ENCODE data around the gene ST3GAL2. TPM values are rescaled to one million over a fixed set of nuclear protein-coding genes. Genes with fewer than 3 reads are reported as not detected.
A peak's percentile ranks its signal among the peaks of the same experiment; 100 is the strongest.

Gene ST3GAL2
- total and polyA plus RNA-seq, 9 of the 15 experiments (the other 6 are each of a cell fraction or from before 2014, with no cell fraction given) = 1.5 to 108 (median 34.3) TPM

DNA sequence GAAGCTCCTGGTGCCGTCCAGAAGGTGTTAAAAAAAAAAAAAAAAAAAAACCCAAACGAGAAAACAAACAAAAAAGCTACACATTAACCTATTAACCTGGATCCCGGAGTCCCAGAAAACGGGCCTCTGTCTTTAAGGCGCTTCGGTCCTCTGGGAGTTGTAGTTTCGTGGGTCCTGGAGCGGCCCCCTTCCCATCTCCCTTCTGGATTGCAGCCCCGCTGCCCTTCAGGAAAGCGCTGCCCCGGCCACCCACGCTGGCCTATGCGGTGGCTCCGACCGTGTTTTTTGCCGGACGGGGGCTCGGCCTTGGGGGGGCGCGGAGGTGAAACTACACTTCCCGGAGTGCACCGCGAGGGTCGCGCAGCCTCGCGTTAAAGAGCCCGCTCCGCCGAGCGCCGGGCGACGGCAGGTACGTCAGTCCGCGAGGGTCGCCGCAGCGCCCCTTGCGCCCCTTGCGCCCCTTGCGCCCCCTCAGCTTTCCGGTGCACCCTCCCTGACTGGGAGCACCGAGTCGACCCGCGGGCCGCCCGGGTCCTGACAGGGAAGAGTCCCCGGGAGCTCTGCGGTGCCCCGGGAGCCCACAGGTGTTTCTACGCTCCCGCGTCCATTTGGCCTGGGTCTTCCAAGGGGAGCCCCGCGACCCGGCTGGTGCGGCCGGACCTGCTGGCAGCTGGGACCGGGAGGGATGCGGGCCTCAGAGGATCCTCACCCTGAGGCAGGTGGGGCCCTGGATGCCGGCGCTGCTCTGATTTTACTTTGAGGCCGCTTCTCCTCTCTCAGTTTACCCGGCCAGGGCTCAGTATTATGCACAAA is 15.5 kb upstream of the ST3GAL2 start, which contains the start of gene FCSK (continued):
- no peak for TF ChIP-seq TFE3 (CRISPR knock-in tag; IDR thresholded peaks at IDR 0.05)
- no peak for TF ChIP-seq ZNF311 (CRISPR knock-in tag; IDR thresholded peaks at IDR 0.05)
- TF ChIP-seq, protein P1, sequence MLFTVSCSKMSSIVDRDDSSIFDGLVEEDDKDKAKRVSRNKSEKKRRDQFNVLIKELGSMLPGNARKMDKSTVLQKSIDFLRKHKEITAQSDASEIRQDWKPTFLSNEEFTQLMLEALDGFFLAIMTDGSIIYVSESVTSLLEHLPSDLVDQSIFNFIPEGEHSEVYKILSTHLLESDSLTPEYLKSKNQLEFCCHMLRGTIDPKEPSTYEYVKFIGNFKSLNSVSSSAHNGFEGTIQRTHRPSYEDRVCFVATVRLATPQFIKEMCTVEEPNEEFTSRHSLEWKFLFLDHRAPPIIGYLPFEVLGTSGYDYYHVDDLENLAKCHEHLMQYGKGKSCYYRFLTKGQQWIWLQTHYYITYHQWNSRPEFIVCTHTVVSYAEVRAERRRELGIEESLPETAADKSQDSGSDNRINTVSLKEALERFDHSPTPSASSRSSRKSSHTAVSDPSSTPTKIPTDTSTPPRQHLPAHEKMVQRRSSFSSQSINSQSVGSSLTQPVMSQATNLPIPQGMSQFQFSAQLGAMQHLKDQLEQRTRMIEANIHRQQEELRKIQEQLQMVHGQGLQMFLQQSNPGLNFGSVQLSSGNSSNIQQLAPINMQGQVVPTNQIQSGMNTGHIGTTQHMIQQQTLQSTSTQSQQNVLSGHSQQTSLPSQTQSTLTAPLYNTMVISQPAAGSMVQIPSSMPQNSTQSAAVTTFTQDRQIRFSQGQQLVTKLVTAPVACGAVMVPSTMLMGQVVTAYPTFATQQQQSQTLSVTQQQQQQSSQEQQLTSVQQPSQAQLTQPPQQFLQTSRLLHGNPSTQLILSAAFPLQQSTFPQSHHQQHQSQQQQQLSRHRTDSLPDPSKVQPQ (CRISPR knock-in tag; IDR thresholded peaks at IDR 0.05; ENCODE audit: borderline replicate concordance) = no peak
- TF ChIP-seq MEF2A (IDR thresholded peaks at IDR 0.05; ENCODE audit: control insufficient read depth, low read depth, low read length) = no peak
- no peak for TF ChIP-seq RBM17 (IDR thresholded peaks at IDR 0.05; ENCODE audit: borderline replicate concordance, low read depth, low read length)
- TF ChIP-seq, protein P2, sequence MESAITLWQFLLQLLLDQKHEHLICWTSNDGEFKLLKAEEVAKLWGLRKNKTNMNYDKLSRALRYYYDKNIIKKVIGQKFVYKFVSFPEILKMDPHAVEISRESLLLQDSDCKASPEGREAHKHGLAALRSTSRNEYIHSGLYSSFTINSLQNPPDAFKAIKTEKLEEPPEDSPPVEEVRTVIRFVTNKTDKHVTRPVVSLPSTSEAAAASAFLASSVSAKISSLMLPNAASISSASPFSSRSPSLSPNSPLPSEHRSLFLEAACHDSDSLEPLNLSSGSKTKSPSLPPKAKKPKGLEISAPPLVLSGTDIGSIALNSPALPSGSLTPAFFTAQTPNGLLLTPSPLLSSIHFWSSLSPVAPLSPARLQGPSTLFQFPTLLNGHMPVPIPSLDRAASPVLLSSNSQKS (CRISPR knock-in tag; IDR thresholded peaks at IDR 0.05) = no peak
- no peak for TF ChIP-seq CEBPB (tag; IDR thresholded peaks at IDR 0.05)
- peak; percentile 60 for TF ChIP-seq C11orf30 (IDR thresholded peaks at IDR 0.05; ENCODE audit: low read depth)
- TF ChIP-seq, protein P3, sequence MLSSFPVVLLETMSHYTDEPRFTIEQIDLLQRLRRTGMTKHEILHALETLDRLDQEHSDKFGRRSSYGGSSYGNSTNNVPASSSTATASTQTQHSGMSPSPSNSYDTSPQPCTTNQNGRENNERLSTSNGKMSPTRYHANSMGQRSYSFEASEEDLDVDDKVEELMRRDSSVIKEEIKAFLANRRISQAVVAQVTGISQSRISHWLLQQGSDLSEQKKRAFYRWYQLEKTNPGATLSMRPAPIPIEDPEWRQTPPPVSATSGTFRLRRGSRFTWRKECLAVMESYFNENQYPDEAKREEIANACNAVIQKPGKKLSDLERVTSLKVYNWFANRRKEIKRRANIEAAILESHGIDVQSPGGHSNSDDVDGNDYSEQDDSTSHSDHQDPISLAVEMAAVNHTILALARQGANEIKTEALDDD (IDR thresholded peaks at IDR 0.05) = no peak
- TF ChIP-seq SMARCA4 (IDR thresholded peaks at IDR 0.05) = no peak
- TF ChIP-seq TOE1 (IDR thresholded peaks at IDR 0.05; ENCODE audit: borderline replicate concordance) = peak; percentile 94
- TF ChIP-seq TOE1 (CRISPR knock-in tag; IDR thresholded peaks at IDR 0.05; ENCODE audit: borderline replicate concordance, low read depth) = no peak

Data from K562 (cell line).